PC-9 (cell line): ENCODE data around the gene PTPN14. TPM values are rescaled to one million over a fixed set of nuclear protein-coding genes. Genes with fewer than 3 reads are reported as not detected.
A peak's percentile ranks its signal among the peaks of the same experiment; 100 is the strongest.
"Not testable (repeated sequence)": the region's sequence is repeated elsewhere in the genome, so short reads cannot be mapped to it uniquely, and the experiment has no call there.

Source experiments
- BruUV-seq: library from RNA; stranded (reverse); fragments of 400-500 nt; replicated peaks from 2 replicates; lab custom pipeline; 2021; lab: Mats Ljungman, UMichigan
- CTCF ChIA-PET: fragments of 300-600 bp; sonication (Branson Sonifier 250); formaldehyde crosslinking; loops from one replicate; lab custom pipeline; 2022; ENCODE audit warnings: antibody characterized with exemption; lab: Charles Lee
- POLR2A ChIA-PET: fragments of 300-600 bp; sonication (Branson Sonifier 250); formaldehyde crosslinking; loops from one replicate; lab custom pipeline; 2022; ENCODE audit warnings: antibody characterized with exemption; ENCODE audit not compliant: unreplicated experiment; lab: Charles Lee
- DNase-seq, 2 experiments: peaks; one replicate each; pipeline versions ENCODE4 v3.0.0 to v3.0.0-alpha.2; 2015 to 2022; ENCODE audit warnings: mixed read lengths in 1 of 2
- H2AFZ ChIP-seq: fragments of 200-600 bp; sonication (generic); 2 replicates; pipeline ENCODE4 v1.8.1; 2017; ENCODE audit warnings: antibody characterized with exemption
- H3F3A ChIP-seq: fragments of 200-600 bp; sonication (generic); 2 replicates; pipeline ENCODE4 v1.8.1; 2017; ENCODE audit warnings: antibody characterized with exemption, mild to moderate bottlenecking, low read depth; ENCODE audit not compliant: insufficient read depth
- H3K27ac ChIP-seq: fragments of 200-600 bp; sonication (generic); 2 replicates; pipeline ENCODE4 v1.6.1; 2016; ENCODE audit warnings: mixed run types
- H3K27me3 ChIP-seq: fragments of 200-600 bp; sonication (generic); 2 replicates; pipeline ENCODE4 v1.6.1; 2016; ENCODE audit warnings: low read depth, mixed run types; ENCODE audit not compliant: insufficient read depth
- H3K36me3 ChIP-seq: fragments of 200-600 bp; sonication (generic); 2 replicates; pipeline ENCODE4 v1.6.1; 2016; ENCODE audit warnings: low read depth, mixed run types
- H3K4me1 ChIP-seq: fragments of 200-600 bp; sonication (generic); replicated peaks from 2 replicates; pipeline ENCODE4 v1.6.1; 2016; ENCODE audit warnings: mixed run types; ENCODE audit not compliant: insufficient read depth
- H3K4me2 ChIP-seq: fragments of 200-600 bp; sonication (generic); 2 replicates; pipeline ENCODE4 v1.6.1; 2017; ENCODE audit warnings: mixed run types
- H3K4me3 ChIP-seq: fragments of 200-600 bp; sonication (generic); 2 replicates; pipeline ENCODE4 v1.6.1; 2016; ENCODE audit warnings: mixed run types
- H3K79me2 ChIP-seq: fragments of 200-600 bp; sonication (generic); 2 replicates; pipeline ENCODE4 v1.6.1; 2017; ENCODE audit warnings: low read depth, mixed run types
- H3K9me2 ChIP-seq: fragments of 200-600 bp; sonication (generic); 2 replicates; pipeline ENCODE4 v1.8.1; 2017; ENCODE audit warnings: mild to moderate bottlenecking; ENCODE audit not compliant: insufficient read depth
- H3K9me3 ChIP-seq: fragments of 200-600 bp; sonication (generic); 2 replicates; pipeline ENCODE4 v1.8.1; 2016; ENCODE audit warnings: low read depth; ENCODE audit not compliant: insufficient read depth
- H4K20me1 ChIP-seq: fragments of 200-600 bp; sonication (generic); 2 replicates; pipeline ENCODE4 v1.8.1; 2017; ENCODE audit not compliant: insufficient read depth
- CTCF ChIP-seq: fragments of 200-600 bp; sonication (generic); conservative IDR thresholded peaks from 2 replicates; pipeline ENCODE4 v1.6.1; 2017; ENCODE audit warnings: mixed run types, antibody characterized with exemption, mild to moderate bottlenecking, moderate library complexity
- EZH2 ChIP-seq: fragments of 200-600 bp; sonication (generic); IDR thresholded peaks from 2 replicates; pipeline ENCODE4 v1.8.0; 2017; ENCODE audit warnings: antibody characterized with exemption, low read depth
- intact Hi-C: fragments of 100-400 bp; cut with micrococcal nuclease; formaldehyde crosslinking; loops from one replicate; pipeline ENCODE4 v1.10.0; 2022; ENCODE audit not compliant: unreplicated experiment
- total RNA-seq: library from RNA; stranded (reverse); gene quantifications from 2 replicates; pipeline ENCODE4 v1.2.3, GENCODE V29; 2021

The PTPN14 gene
- total RNA-seq, 1 experiment from 2014 or later = 78.9 TPM

- Histone ChIP-seq H3K36me3 (no peaks in the 10 kb centered on the region), H3F3A (peaks cover 22% of the 10 kb centered on the region), H2AFZ (no peak overlapping the region), H3K9me2 (no peaks in the 10 kb centered on the region), H3K27me3 (no peaks in the 10 kb centered on the region), H4K20me1 (no peaks in the 10 kb centered on the region), H3K9me3 (0 out of 2 replicates have a peak, but pooled peaks cover 7% of the 10 kb centered on the region), H3K4me1 (peaks cover 47% of the 10 kb centered on the region), H3K4me2 (no peak overlapping the region), H3K79me2 (peaks cover 48% of the 10 kb centered on the region), H3K4me3 (no peak overlapping the region), H3K27ac (no peak overlapping the region)
- no TSS peak for BruUV-seq
- TF ChIP-seq CTCF (no peak), EZH2 (no peak)
- DNase-seq = no peak
- POLR2A ChIA-PET = no interaction called here
- intact Hi-C loops = no loop called here
- CTCF ChIA-PET = no interaction called here
These were observed 40.9 kb downstream of the PTPN14 start for GRCh38 chr1:214510477-214510876.

GRCh38 chr1:214509622-214510021 is 41.8 kb downstream of the PTPN14 start:
- BruUV-seq, H3K27me3 ChIP-seq, intact Hi-C loops, H3K9me2 ChIP-seq, H3K9me3 ChIP-seq, H4K20me1 ChIP-seq, CTCF ChIA-PET, POLR2A ChIA-PET, H2AFZ ChIP-seq, DNase-seq, H3K27ac ChIP-seq, H3K4me2 ChIP-seq, H3K36me3 ChIP-seq, H3K4me3 ChIP-seq: not testable (repeated sequence)
- Histone ChIP-seq H3F3A (peaks cover 19% of the 10 kb centered on the region), H3K4me1 (peaks cover 38% of the 10 kb centered on the region), H3K79me2 (peaks cover 48% of the 10 kb centered on the region)

- TF ChIP-seq CTCF (no peak), EZH2 (no peak)
- peak; percentile 75 to 97 for DNase-seq
- no peaks in the 10 kb centered on the region for H4K20me1 ChIP-seq
- no peak overlapping the region for H2AFZ ChIP-seq
- BruUV-seq = no TSS peak
- H3K9me3 ChIP-seq = 0 out of 2 replicates have a peak, but pooled peaks cover 7% of the 10 kb centered on the region
- ChIA-PET POLR2A (interaction anchor here (0.6 to 1.4 kb wide), 2 partner anchors 45 to 96 kb away, joined by 5 to 13 read pairs; partner anchors contain the start of gene PTPN14), CTCF (no interaction called here)
- H3K9me2 ChIP-seq = no peaks in the 10 kb centered on the region
- peak overlapping the region; percentile 6; the same call in 1 of the 2 replicates for H3K4me3 ChIP-seq
- peaks cover 47% of the 10 kb centered on the region for H3K4me1 ChIP-seq
- peaks cover 31% of the 10 kb centered on the region for H3F3A ChIP-seq
- H3K27me3 ChIP-seq = no peaks in the 10 kb centered on the region
- H3K4me2 ChIP-seq = peak overlapping the region; percentile 59
- peak overlapping the region; percentile 13; the same call in 1 of the 2 replicates for H3K27ac ChIP-seq
- peaks cover 49% of the 10 kb centered on the region for H3K79me2 ChIP-seq
- no peaks in the 10 kb centered on the region for H3K36me3 ChIP-seq
- intact Hi-C loops = loop anchor here (1.0 to 2.0 kb wide), 6 partner anchors 9 to 128 kb away; partner anchors contain the start of gene PTPN14
These were observed 44.4 kb downstream of the PTPN14 start for GRCh38 chr1:214506972-214507431.
